ENCODE data around the gene HSBP1.

Gene HSBP1

DNA sequence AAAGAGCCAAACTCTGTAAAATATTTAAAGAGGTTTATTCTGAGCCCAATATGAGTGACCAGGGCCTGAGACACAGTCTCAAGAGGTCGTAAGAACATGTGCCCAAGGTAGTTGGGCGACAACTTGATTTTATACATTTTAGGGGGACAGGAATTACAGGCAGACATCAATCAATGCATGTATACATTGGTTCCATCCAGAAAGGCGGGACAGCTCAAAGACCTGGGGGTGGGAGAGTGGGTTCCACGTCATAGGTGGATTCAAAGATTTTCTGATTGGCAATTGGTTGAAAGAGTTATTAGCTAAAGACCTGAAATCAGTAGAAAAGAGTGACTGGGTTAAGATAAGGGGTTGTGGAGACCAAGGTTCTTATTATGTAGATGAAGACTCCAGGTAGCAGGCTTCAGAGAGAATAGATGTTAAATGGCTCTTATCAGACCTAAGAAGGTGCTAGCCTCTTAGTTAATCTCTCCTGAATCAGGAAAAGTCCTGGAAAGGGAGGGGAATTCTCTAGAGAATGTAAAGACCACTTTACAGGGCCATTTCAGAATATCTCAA lies 32.4 kb downstream of the HSBP1 start:
- no peak for DNase-seq

DNA sequence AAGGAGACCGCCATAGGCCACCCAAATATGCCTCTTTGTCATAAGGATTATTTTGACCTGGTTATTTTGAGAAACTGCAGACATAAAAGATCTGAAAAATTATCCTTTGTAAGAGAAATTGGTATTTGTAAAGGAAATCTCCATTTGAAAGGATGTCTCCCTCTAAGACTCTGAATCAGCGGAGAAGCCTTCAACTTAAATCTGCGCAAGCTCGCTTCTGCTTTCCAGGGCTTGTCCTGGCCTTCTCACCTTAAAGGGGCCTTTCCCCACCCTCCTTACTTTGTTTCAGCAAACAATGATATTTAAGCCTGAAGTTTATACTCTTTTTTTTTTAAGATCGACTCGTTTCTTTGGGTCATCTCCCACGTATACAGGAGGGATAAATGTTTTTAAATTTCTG lies 34.5 kb downstream of the HSBP1 start:
- DNase-seq, result no peak

DNA sequence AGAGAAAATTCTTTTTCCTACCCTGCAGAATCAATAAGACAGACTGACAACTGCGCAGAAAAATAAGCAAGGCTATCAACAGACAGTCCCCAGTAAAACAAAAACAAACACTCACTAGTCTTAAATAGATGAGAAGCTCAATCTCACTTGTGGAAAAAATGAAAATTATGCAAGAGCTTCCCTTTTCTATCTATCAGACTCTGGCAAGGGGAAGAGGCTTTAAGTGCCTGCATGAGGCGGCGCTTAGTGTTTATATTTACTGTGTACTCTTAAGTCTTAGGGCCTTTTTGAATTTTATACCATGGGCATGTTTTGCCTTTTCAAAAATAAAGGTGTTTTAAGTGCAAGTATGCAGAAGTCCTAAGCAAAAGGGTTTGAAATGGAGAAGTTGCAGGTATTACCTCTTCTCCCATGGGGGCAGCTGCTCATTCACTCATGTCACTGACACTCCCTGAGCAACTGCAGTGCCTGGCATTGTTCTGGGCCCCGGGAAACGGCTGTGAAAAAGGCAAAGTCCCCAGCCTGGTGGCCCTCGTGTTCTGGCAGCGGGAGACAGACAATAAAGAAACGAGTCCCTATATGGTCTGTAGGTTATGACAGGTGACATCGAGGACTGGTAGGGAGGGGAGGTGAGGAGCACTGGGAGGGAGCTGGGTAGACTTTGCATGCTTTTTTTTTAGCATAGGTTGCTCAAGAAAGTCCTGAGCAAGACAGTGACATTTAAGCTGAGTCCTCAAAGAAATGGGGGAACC lies 35.2 kb downstream of the HSBP1 start:
- DNase-seq, result no peak

GRCh38 chr16:83843657-83844056 lies 35.9 kb downstream of the HSBP1 start:
- DNase-seq, result no peak

DNA sequence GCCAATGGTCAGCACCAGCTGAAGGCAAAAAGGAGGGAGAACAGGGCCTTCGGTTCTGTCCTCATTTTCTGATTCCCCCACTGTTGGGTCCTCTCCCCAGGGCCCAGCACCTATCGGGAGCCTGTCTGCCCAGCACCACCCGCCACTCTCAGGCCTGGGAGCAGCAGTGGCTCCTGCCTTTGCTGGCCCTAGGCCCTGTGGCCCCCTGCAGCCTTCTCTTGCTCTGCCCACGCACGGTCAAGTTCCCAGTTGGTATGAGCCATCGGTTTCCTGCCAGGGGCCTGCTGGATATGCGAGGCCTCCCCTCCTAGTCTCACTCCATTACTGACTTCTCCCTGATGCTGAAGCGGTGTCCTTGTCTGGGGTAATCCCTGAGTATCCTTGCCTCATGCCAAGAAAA lies 37.5 kb downstream of the HSBP1 start:
- no peak for DNase-seq

GRCh38 chr16:83847371-83848225 lies 39.8 kb downstream of the HSBP1 start:
- no peak for DNase-seq

GRCh38 chr16:83849421-83849820 lies 41.6 kb downstream of the HSBP1 start:
- no peak for DNase-seq

DNA sequence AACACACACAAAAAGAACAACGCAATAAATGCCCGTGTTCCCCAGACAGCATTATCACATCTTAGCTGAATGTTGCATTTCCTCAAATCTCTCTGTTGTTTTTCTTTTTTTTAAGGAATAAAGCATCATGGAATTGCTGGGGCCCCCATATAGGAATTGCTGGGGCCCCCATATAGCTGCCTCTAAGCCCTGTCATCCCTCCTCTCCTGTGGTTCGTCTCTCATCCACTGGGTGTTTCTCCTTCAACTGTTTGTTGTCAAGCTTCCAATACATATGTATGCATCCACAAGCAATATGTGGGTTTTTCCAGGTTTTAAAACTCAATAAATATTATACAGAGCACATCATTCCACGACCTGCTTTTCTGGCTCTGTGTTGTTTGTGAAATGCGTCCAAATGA lies 43.2 kb downstream of the HSBP1 start:
- DNase-seq, result no peak

GRCh38 chr16:83851473-83851872 lies 43.7 kb downstream of the HSBP1 start:
- DNase-seq, result no peak

GRCh38 chr16:83852774-83853173 lies 45.0 kb downstream of the HSBP1 start:
- no peak for DNase-seq

DNA sequence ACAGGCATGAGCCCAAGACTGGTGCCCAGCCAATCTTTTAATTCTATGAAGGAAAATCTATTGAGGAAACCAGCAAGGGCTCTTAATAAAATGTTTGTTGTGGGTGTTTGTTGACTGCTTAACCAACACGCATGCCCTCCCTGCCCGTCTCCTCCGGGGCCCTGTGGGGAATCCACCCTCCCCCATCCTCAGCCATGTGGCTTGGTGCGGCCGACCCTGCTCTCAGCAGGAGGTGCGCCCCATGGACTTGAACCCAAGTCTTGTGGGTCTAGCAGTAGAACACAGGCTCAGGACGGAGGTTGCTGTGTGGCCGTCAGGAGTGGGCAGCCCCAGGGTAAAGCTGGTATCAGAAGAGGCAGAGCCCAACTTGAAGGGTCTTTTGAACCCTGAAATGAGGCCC lies 46.1 kb downstream of the HSBP1 start:
- no peak for DNase-seq

GRCh38 chr16:83854420-83854819 lies 46.6 kb downstream of the HSBP1 start:
- no peak for DNase-seq

GRCh38 chr16:83856792-83857191 lies 49.0 kb downstream of the HSBP1 start:
- no peak for DNase-seq

GRCh38 chr16:83859265-83859664 lies 51.5 kb downstream of the HSBP1 start:
- no peak for DNase-seq

DNA sequence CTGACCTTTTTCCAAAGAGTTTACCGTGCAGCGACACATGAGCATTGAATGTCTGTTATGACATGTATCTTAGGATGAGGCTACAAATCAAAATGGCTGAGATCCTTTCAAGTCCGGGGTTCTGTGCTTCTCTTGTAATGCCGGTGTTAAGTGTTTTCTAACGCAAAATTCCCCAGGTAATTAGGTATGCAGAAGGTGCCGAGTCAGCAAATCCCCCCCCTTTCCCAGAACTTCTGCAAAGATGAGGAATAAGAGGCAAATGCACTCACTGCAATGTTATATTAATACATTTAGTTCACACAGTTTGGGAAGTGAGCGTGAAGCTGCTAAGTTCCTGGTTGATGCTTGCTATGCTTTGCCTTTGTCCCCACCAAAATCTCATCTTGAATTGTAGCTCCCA lies 54.9 kb downstream of the HSBP1 start:
- DNase-seq, result no peak

GRCh38 chr16:83863682-83864081 lies 55.9 kb downstream of the HSBP1 start:
- no peak for DNase-seq

Data from NCI-H2029 treated with DMSO at 0.1 percent for 48 hours (cell line).